DMS53 treated with DMSO at 0.1 percent for 48 hours (cell line): Measurements from ENCODE around the gene SLC6A16.
"Not testable (repeated sequence)": the region's sequence is repeated elsewhere in the genome, so short reads cannot be mapped to it uniquely, and the experiment has no call there.

Experiments used
- DNase-seq: peaks from one replicate; lab custom pipeline; 2025; ENCODE audit not compliant: unreplicated experiment; lab: John Stamatoyannopoulos, UW

SLC6A16 gene

DNA sequence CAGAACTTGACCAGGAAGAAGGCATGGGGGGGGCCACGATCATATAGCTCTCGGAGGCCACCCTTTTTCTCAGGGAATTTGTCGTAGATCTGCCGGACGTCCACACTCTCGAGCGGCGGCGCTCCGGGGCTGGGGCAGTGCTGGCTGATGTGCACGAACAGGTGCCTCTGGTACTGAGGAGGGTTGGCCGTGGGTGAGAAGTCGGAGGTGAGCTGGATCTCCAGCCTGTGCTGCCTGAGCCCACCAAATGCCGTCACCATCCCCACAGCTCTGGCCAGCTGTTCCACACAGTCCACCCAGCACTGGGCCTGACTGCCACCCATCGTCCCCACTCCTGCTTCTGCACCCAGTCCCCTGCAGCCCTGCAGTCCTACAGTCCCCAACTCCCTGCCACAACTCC is 22.2 kb upstream of the SLC6A16 start:
- no peak for DNase-seq

DNA sequence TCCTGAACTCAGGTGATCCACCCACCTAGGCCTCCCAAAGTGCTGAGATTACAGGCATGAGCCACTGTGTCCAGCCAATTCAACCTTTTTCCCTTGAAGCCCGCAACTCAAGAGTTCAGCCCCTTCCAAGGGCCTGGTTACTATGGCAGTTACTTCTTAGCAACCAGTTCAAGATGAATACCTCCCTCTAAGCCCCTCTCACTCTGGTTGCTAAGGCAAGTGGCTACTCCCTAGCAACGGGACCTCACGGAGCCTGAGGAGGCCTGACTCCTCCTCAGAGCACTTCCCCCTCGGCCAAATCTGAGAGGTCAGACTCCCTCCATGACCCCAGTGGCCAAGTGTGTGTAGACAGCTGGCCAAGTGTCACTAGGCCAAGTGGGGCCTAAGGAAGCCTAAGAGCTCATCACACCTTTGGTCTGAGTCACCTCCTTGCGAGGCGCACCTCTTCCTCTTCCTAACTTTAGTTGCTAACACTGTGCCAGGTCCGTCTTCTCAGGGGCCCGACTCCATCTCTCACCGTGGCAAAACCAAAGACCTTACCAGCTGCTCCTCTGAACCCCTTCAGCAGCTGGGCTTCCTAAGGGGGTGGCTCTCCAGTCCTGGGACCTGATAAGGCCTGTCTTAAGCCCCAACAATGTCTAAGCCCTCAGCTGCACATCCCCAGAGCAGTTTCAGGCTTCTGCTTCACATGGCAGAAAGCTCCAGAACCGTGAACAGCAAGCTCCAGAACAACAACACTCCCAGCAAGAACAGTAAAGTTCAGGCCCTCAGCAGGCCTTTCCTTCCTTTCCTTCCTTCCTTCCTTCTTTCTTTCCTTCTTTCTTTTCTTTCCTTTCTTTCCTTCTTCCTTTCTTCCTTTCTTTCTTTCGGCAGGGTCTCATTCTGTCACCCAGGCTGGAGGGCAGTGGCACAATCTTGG is 19.8 kb upstream of the SLC6A16 start:
- DNase-seq = no peak

DNA sequence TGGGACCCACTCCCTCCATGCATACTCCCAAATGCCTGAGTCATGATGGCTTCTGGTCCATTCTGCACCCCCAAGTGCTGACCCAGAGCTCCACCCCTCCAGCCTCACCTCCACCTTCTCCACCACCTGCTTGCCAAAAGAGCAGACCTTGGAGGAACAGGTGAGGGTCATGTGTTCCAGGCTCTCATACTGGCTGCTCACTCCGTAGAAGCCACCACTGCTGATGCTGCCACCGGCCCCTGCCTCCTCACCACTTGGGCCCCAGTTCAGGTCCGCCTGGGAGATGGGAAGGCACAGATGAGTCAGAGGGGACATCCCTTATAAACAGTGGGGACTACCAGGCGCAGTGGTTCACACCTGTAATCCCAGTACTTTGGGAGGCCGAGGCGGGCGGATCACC is 18.1 kb upstream of the SLC6A16 start:
- DNase-seq = no peak

DNA sequence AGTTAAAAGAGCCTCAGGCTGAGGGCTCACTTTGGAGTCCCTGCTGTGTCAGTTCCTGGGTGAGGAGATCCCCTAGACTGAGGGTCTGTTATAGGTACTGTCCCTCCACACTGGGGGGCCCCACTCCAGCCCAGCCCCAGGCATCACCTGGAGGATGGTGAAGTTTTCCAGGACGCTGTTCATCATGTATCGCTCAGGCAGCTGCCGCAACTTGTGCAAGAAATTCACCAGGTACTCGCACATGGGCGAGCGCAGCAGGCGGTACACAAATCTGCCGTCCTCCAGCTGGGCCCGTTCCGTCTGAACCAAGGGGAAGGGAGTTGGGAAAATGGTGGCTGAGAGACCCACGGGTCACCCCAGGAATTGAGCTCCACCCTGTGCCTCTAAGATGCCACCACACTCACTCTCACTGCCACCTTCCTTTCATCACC is 17.3 kb upstream of the SLC6A16 start:
- DNase-seq = no peak

DNA sequence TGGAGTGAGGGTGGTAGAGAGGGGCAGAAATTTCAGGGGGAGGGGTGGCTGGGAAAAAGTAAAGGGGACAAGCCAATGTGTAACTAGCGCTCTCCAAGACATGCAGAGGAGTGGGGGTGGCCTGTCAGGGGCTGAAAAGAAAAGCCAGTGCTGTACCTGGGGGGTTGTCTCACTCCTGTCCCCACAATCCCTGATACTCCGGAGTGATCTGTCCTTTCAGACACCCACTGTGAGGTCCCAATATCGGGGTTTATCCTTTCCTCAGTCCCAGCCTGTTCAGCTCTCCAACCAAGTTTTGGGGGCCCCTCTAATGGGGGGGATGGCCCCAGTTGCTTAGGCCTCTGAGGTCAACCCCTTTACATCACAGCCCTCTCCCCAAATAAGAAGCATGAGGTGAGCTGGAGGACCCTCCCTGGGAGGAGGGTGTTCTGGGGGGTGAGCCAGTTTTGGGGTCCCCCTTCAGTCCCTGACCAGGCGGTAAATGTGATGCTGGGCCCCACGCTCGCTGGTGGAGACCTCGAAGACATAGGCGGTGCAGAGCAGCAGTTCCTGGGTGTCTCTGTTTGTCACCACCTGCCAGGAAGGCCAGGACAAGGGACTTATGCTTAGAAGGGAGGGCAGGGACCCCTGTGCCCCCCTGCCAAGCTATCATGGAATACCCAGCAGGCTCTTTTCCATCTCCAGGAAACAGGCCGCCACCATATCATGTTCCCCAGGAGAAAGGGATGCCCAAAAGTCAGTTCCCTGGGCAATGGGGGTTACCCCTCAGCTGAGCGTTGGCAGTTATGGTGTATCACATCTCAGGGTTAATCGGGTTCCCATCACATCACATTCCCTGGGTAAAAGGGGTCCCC is 16.1 kb upstream of the SLC6A16 start:
- DNase-seq = no peak

DNA sequence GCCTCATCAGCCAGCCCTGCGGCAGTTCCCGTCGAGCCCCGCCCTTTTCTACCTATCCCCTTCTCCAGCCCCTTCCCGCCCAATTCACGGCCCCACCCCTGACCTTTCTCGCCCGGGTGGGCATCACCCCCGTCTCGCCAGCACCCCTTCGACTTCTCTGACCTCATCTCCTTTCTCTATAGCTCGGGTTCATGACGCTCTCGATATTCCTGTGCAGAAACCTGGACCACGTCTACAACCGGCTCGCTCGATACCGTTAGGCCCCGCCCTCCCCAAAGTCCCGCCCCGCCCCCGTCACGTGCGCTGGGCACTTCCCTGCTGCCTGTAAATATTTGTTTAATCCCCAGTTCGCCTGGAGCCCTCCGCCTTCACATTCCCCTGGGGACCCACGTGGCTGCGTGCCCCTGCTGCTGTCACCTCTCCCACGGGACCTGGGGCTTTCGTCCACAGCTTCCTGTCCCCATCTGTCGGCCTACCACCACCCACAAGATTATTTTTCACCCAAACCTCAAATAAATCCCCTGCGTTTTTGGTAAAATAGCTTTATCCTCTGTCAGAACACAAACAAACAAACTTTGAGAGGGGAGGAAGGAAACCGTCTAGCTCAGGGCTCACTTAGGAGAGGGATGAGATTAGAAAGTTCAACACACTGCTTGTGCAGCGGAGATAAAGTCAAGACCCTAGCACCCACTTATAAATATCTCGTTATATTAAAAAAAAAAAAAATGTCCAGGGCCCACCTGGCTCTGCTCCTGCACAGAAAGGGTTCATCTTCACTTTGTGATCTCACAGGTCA is 15.3 kb upstream of the SLC6A16 start:
- no peak for DNase-seq

DNA sequence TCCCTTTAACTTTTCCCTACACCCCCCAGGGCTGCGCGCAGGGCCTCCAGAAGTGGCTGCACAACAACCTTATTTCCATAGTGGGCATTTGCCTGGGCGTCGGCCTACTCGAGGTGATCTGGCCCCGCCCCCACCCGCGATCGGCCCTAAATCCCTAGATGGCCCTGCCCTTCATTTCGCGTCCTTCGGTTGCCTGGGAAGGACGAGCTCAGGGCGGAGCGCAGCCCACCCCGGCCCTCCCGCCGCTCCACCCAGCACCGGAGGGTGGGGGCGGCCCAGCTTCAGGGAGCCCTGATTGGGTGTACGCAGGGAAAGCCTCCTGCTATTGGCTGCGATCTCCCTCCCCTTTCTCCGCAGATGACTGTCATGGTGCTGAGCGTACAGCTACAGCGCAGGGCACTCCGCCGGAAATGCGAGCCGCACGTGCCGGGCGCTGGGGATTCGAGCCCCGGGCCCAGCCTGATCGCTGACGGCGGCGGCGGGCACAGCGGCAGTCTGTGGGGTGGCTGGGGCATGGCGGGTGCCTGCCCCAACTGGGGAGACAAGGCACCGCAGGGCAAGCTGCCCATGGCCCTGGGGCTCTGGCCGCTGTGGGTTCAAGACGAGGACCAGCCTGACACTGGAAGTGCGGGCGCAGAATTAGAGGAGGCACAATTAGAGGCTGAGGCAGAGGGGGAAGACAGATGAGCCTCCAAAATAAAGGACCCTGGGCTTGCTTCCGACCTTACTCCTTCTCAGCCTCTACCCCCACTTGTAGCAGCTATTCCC is 14.5 kb upstream of the SLC6A16 start:
- no peak for DNase-seq

DNA sequence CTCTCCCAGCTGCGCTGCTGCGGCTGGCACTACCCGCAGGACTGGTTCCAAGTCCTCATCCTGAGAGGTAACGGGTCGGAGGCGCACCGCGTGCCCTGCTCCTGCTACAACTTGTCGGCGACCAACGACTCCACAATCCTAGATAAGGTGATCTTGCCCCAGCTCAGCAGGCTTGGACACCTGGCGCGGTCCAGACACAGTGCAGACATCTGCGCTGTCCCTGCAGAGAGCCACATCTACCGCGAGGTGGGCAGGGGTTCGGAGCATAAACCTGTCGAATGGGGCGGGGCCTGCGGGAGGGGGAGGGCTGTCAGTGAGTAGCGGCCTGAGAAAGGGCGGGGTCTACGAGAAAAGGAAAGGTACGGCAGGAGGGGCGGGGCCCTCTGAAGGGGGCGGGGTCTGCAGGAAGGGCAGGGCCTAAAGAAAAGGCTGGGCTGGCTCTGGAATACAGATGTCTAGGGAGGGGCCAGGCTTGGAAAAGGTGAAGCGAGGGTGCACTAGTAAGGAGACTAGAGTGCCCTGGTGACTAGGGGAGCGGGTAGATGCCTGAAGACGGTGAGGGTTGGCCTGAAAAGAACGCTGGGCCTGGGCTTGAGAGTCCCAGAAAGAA is 13.8 kb upstream of the SLC6A16 start:
- DNase-seq = no peak

DNA sequence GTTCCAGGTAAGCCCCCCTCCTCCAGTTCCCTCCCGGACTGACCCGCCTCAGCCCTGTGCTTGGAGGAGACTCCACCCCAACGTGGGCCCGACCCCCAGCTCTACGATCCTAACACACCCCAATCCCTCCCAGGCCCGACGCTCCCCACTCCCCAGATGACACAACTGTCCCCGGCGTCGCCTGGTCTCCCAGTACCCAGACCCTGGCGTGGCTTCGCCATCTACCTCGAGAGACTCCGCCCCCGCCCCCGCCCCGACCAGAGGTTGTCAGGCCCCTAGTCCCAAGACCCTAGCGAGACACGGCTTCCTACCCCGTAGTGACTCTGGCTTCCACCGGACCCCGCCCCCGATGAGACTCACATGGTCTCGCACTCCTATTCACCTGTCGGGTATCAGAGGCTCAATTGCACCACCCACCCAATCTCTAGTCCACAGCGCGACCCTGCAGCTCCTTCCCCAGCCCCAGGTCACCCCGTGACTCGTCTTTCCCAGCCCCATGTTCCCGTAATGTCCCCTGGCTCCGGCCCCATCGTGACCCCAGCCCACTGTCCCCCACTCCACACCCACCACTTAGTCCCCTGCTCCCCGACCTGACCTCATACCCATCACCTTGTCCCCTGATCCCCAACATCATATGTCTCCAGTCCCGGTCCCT is 13.2 kb upstream of the SLC6A16 start:
- DNase-seq = no peak

DNA sequence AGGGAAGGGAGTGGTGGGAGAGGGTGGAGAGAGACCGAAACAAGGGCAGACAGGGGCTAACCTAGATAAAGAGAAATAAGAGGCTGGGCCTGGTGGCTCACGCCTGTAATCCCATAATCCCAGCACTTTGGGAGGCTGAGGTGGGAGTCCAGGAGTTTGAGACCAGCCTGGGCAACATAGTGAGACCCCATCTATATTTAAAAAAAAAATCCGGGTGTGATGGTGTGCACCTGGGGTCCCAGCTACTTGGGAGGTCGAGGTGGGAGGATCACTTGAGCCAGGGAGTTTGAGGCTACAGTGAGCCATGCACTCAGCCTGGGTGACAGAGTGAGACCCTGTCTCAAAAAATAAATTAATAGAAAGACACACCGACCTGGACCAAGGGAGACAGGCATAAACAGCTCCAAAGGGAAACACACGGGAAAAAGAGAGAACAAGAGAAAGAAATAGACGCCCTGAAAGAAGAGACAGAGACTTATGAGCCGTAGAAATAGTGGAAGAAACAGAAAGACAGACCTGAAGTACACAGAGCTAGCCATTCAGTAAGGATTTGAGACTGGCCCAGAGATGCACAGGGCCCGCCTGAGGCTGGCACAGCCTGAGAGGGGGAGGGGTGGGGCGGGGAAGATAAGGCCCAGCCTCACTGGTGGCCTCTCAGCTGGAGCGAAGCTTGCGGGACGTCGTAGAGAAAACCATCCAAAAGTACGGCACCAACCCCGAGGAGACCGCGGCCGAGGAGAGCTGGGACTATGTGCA is 12.5 kb upstream of the SLC6A16 start:
- DNase-seq = no peak

DNA sequence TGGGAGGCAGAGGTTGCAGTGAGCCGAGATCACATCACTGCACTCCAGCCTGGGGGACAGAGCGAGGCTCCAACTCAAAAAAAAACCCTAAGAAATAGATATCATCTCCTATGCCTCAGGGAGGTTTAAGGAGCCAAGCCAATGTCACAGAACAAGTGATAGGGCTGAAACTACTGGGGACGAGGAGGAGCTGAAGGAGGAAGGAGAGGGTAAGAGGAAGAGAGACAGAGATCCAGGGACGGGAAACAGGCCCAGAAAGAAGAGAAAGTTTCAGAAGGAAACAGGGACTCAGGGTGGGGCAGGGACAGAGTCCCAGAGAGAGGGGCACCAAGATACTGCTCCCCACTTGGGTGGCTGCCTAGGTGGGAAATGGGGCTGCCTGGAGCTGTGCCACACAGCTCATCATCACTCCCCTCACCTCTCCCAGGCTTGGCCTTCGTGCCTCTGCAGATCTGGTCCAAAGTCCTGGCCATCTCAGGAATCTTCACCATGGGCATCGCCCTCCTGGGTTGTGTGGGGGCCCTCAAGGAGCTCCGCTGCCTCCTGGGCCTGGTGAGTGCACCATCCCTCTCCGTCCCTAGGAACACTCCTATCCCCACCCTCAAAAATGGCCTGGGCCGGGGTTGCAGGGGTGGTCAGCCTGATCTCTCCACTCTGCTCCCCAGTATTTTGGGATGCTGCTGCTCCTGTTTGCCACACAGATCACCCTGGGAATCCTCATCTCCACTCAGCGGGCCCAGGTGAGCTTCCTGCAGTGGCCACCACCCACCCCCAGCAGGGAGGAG is 11.7 kb upstream of the SLC6A16 start:
- no peak for DNase-seq

DNA sequence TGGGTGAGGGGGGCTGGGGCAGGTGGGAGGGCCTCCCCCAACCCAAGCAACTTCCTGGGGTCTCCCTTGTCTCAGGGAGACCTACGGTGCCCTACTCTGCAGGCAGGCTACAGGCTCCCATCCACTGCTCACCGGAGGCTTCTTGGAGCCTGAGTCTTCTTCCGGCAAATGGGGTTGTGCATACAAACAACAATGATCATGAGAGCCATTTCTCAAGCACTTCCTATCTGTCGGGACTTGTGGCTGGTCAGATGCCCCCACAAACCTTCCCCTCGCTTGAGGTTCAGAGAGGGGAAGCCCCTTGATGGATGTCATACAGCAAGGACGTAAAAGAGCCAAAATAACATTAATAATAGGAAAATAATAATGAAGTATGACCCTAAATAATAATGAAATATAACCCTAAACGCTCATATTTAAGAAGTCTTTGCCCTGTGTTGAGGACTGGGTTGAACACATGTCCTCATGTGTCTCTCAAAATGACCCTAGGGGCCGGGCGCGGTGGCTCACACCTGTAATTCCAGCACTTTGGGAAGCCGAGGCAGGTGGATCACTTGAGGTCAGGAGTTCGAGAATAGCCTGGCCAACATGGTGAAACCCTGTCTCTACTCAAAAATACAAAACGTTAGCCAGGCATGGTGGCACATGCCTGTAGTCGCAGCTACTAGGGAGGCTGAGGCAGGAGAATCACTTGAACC is 10.9 kb upstream of the SLC6A16 start:
- DNase-seq = no peak

DNA sequence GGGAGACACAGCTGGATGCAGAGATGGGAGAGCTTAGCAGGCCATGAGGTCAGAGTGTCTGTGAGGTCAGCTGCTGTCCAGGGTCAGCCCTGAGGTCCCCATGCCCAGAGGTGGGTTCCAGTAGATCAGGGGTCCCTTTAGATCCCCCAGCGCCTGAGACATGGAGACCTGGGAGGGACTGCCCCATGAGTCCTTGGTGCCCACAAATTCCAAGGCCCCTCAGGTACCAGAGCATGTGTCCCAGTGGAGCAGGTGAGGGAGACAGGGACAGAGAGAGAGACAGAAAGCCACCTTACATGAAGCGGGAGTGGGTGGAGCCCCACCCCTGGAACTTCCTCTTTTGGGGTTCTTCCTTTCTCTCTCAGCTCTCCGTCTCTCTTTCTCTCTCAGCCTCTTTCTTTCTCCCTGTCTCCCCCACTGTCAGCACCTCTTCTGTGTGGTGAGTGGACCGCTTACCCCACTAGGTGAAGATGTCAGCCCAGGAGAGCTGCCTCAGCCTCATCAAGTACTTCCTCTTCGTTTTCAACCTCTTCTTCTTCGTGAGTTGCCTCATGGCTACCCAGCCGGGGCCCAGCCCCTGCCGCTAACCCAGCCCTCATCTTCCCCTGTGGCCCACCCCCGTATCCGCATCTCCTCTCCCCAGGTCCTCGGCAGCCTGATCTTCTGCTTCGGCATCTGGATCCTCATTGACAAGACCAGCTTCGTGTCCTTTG is 10.2 kb upstream of the SLC6A16 start, which contains the start of gene CD37:
Gene CD37 (plus strand): TSS at position 336 of the 713 bp plus-strand sequence. CDS start 135 bp downstream, at position 471.
- DNase-seq = no peak

DNA sequence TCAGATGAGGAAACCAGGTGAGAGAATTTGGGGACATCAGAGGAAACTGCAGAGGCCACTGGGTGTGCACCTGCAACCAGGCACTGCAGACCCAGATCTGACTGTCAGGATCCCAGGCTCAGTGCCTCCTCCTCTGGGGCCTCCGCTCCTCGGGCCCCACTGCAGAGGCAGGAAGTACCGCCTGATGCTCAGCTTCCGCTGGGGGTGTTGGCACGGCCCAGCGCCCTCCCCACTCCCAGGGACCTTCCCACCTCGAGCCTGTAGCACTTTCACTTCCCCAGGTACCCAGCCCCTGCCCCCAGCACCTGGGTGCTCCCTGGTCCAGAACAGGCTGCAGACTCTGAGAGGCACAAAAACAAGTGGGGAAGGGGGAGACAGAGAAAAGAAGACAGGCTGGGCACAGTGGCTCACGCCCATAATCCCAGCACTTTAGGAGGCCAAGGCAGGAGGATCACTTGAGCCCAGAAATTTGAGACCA is 8.9 kb upstream of the SLC6A16 start:
- DNase-seq = no peak

DNA sequence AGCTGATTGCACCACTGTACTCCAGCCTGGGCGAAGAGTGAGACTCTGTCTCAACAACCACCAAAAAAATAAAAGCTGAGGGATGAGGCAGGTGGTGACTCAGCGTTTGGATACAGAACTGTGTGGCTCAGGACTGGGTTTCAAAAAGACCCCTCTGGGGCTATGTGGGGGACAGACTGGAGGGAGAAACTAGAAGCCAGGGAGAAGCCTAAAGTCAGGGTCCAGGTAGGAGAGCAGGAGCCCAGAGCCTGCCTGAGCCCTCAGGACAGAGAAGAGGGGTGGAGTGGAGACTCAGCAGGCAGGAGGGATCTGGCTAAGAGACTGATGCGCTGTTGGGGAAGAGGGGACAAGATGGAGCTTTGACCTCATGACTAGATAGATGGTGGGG is 8.4 kb upstream of the SLC6A16 start:
- DNase-seq = no peak

DNA sequence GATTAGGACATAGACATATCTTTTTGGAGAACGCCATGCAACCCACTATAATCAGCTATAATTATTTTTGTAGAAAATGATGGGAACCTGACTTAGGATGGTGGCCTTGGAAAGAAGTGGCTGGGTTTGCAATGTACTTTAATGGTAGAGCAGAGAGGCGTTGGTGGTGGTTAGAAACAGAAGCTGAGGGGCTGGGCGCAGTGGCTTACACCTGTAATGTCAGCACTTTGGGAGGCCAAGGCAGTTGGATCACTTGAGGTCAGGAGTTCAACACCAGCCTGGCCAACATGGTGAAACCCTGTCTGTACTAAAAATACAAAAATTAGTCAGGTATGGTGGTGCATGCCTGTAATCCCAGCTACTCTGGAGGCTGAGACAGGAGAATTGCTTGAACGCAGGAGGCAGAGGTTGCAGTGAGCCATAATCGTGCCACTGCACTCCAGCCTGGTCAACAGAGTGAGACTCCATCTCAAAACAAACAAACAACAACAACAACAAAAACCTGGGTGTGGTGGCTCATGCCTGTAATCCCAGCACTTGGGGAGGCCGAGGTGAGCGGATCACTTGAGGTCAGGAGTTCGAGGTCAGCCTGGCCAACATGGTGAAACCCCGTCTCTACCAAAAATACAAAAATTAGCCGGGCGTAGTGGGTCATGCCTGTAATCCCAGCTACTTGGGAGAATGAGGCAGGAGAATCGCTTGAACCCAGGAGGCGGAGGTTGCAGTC is 7.9 kb upstream of the SLC6A16 start:
- not testable (repeated sequence) for DNase-seq
